OCI-LY7 (cell line): ENCODE measurements around the gene ZNF792.

Experiments used
- CTCF ChIP-seq: fragments of 200-600 bp; sonication (generic); conservative IDR thresholded peaks from 2 replicates; pipeline ENCODE4 v1.5.1; 2014; ENCODE audit warnings: mild to moderate bottlenecking, antibody characterized with exemption, low read length, moderate library complexity, mixed read lengths
- EZH2phosphoT487 ChIP-seq: fragments of 200-600 bp; sonication (generic); IDR thresholded peaks from 2 replicates; pipeline ENCODE4 v1.6.1; 2018; ENCODE audit warnings: low read depth, borderline replicate concordance, mild to moderate bottlenecking, mixed run types, antibody characterized with exemption, low read length, moderate library complexity, mixed read lengths

DNA sequence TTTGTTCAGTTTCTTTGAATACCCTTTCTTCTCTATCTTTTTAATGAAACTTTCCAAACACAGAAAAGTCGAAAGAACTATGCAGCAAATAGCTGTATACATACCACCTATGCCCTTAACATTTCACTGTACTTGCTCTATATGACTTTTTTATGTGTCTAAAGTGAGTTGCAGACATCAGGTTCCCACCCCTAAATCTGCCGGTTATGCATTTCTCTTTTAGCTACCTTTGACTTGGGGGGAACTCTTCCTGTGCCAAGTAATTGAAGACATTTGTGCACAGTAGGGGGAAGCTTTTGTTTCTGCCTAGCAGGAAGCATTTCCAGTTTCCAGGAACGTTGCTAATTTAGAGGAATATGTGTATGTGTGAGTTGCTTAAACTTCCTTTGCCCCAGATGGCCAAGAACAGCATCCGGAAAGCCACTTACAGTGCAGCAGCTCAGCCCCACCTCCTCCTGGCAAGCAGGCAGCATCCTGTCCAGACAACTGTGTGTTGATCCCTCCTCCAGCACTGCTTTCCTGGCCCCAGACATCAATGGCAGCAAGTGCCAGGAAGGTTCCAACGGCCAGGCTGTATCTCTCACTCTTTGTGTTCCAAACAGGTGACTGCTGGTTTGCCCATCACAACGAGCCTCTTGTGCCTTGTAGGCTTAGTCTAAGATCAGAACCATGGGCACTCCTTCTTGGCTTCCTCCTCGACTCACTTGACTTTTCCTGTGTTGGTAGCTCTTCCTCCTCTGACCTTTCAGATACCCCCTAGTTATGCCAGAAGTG, 21.4 kb upstream of the ZNF792 start:
- no peak for TF ChIP-seq CTCF
- no peak for TF ChIP-seq EZH2phosphoT487
